GM18909 (cell line): ENCODE results near the gene GPD1.
"Not testable (repeated sequence)": the region's sequence is repeated elsewhere in the genome, so short reads cannot be mapped to it uniquely, and the experiment has no call there.

ENCODE experiments used
- ATAC-seq: cut with Tn5 transposase; IDR thresholded peaks from one replicate; pipeline ENCODE4 v1.9.1; 2021; ENCODE audit warnings: mild to moderate bottlenecking; ENCODE audit not compliant: unreplicated experiment, poor library complexity

The GPD1 gene

GRCh38 chr12:50073206-50073605, 30.6 kb upstream of the GPD1 start:
- ATAC-seq: no peak

DNA sequence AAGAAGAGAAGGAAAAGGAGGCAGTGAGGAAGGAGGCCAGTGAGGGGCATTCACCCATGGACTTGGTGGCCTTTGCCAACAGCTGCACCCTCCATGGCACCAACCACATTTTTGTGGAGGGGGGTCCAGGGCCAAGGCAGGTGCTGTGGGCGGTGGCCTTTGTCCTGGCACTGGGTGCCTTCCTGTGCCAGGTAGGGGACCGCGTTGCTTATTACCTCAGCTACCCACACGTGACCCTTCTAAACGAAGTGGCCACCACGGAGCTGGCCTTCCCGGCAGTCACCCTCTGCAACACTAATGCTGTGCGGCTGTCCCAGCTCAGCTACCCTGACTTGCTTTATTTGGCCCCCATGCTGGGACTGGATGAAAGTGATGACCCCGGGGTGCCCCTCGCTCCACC, 30.1 kb upstream of the GPD1 start:
- no peak for ATAC-seq

GRCh38 chr12:50074936-50075807, 28.6 kb upstream of the GPD1 start:
- ATAC-seq: peak; percentile 85

DNA sequence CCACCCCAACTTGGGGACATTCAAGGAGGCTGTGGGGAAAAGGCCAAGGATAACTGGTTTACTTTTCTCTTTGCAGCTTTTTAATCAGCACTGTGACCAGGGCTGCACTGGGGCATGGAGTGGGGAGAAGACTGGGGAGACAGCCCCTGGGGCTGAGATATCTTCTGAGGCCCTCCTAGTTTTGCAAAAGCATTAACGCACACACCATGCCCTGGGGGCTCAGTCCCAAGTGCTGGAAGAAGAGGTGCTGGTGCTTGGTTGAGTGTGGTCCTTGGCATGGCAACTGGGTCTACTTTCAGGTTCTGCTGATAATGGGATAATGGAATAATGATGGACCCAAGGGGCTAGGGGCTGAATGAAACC, 28.0 kb upstream of the GPD1 start:
- ATAC-seq: no peak

DNA sequence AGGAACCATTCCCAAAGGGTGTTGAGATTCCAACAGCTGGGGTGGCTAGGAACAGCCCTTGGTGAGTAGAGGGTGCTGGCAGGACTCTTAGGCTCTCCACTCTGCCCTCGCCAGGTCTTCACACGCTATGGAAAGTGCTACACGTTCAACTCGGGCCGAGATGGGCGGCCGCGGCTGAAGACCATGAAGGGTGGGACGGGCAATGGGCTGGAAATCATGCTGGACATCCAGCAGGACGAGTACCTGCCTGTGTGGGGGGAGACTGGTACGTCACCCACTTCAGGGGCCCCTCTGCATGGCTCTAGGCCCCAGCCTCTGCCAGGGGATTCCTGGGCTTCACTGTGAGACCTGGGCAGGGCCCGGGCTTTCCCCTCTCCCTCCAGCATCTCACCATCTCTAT, 26.7 kb upstream of the GPD1 start:
- ATAC-seq: no peak

GRCh38 chr12:50078281-50078680, 25.5 kb upstream of the GPD1 start:
- ATAC-seq: no peak

GRCh38 chr12:50079771-50080170, 24.0 kb upstream of the GPD1 start:
- ATAC-seq: no peak

- ATAC-seq: no peak
These were observed 22.6 kb upstream of the GPD1 start for GRCh38 chr12:50081096-50081808.

DNA sequence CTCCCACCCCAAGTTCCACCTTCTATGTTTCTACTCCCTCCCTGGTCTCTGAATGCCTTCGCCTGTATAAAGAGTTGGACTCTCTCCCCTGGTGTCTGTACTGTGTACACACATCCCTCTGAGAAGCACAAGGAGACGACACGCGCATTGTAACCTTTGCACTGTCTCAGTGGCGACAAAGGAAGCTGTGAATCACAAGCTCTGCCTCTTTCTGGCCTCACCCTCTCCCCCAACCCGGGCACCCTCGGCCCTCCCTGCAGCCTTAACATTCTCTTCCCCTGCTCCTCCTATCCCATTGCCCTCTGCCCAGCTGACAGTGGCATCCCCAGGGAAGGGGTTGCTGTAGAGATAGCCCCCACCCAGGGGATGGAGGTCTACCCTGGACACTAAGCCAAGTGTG, 21.2 kb upstream of the GPD1 start:
- no peak for ATAC-seq

- no peak for ATAC-seq
These were observed 20.5 kb upstream of the GPD1 start for GRCh38 chr12:50083301-50083700.

DNA sequence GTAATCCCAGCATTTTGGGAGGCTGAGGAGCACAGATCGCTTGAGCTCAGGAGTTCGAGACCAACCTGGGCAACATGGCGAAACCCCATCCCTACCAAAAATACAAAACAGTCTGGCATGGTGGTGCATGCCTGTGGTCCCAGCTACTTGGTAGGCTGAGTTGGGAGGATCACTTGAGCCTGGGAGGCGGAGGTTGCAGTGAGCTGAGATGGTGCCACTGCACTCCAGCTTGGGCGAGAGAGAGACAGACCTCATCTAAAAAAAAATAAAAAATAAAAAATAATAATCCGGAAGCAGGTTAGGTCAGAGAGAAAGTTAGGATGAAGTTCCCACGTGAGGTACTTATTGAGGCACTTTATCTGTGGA, 19.4 kb upstream of the GPD1 start:
- not testable (repeated sequence) for ATAC-seq

- ATAC-seq: peak; percentile 81
These were observed 18.8 kb upstream of the GPD1 start, which contains the start of gene SMARCD1 for GRCh38 chr12:50084775-50085614. Gene SMARCD1 (plus strand): TSS chr12:50085342. CDS start chr12:50085370, 28 bp downstream.

- ATAC-seq: no peak
These were observed 18.2 kb upstream of the GPD1 start for GRCh38 chr12:50085615-50086072.

- ATAC-seq: no peak
These were observed 17.7 kb upstream of the GPD1 start for GRCh38 chr12:50086148-50086547.

DNA sequence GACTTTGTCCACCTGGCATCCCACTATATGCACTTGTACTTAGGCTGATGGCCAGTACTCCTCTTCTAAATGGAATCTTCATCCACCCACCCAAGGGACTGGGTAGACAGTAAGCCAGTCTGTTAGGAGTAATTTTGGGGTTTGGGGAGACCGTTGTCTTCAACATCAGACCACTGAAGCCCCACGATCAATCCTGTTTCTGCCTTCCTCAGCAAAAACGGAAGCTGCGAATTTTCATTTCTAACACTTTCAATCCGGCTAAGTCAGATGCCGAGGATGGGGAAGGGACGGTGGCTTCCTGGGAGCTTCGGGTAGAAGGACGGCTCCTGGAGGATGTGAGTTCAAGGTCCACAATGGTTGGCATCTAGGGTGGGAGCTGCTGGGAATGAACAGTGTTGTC, 16.7 kb upstream of the GPD1 start:
- no peak for ATAC-seq

- ATAC-seq: no peak
These were observed 15.8 kb upstream of the GPD1 start for GRCh38 chr12:50087995-50088394.

- no peak for ATAC-seq
These were observed 15.1 kb upstream of the GPD1 start for GRCh38 chr12:50088577-50089335.

DNA sequence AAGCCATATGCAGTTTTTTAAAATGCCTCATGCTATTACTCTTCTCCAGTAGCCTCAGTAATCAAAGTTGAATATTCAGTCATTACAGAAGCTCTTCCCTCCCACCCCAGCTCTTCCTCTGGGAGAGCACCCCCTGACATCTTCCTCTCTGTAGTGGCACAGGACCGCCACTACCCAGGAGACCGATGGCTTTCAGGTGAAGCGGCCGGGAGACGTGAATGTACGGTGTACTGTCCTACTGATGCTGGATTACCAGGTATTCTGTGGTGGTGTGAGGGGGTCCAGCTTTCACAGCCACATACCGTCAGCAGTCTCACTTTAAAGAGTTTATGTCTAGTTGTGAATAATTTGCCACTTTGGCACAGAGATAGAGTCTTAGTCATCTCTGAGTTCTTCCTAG, 14.1 kb upstream of the GPD1 start:
- no peak for ATAC-seq

GRCh38 chr12:50090391-50090790, 13.4 kb upstream of the GPD1 start:
- no peak for ATAC-seq

- no peak for ATAC-seq
These were observed 5.9 kb upstream of the GPD1 start for GRCh38 chr12:50097952-50098351.
